HG02938 (cell line): ENCODE results near the gene MAP4K1.
"Not testable (repeated sequence)": the region's sequence is repeated elsewhere in the genome, so short reads cannot be mapped to it uniquely, and the experiment has no call there.

Experiments
- ATAC-seq: cut with Tn5 transposase; IDR thresholded peaks from one replicate; pipeline ENCODE4 v1.9.1; 2021; ENCODE audit warnings: mild to moderate bottlenecking, moderate library complexity; ENCODE audit not compliant: unreplicated experiment

Gene MAP4K1

GRCh38 chr19:38629568-38629967 lies 11.8 kb upstream of the MAP4K1 start:
- ATAC-seq, result no peak

- ATAC-seq, result no peak
These were observed 8.6 kb upstream of the MAP4K1 start for GRCh38 chr19:38626401-38626800.

DNA sequence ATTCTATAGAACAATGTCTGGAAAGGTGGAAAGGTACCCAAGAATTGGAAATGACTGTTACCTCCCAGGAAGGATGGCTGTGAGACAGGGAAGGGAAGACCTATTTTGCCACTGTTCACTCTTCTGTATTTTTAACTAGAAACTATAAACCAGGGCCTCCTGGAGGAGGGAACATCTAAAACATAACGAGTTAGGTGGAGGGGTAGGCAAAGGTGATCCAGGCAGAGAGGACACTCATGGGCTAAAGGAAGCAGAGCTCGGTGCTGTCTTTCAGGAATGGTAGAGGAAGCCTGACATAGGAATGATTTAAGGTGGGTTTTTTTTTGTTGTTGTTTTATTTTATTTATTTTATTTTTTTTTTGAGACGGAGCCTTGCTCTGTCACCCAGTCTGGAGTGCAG lies 7.1 kb upstream of the MAP4K1 start:
- no peak for ATAC-seq

- ATAC-seq, result no peak
These were observed 1.8 kb upstream of the MAP4K1 start for GRCh38 chr19:38619361-38620174.

DNA sequence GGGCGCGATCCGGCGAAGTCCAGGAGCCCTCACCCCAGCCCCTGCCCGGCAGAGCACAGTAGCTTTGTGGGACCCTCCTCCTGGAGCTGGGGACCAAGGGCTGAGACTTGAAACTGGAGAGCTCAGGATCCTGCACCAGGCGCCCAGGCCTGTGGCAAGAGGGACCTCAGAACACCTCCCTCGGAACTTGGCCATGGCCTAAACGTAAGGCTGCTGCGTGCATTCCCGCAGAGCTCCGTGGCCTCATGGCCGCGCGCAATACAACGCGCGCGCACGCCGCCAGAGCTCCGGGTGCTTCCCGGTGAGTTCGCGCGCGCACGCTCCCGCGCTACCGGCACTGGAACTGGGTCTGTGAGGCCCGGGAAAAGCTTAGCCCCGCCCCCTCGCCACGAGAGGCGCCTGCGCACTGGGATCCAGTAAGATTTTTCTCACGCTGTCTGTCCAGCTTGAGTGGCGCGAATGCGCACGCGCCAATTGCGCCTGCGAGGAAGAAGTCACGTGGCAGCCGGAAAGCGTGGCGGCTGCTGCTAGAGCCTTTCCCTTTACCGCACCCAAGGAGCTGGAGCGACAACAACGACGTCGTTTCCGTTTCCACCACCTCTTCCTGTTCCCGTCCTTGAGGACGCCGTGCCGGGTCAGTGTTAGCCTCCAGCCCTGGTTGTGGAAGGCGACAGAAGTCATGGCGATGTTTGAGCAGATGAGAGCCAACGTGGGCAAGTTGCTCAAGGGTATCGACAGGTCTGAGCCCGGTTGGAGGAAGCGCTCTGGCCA lies 1.0 kb upstream of the MAP4K1 start, which contains the start of gene EIF3K:
EIF3K (plus strand) TSS at position 599 of the 771 bp plus-strand sequence; CDS start at position 680, 81 bp downstream.
- ATAC-seq, result peak; percentile 69

- ATAC-seq, result no peak
These were observed 430 bp downstream of the MAP4K1 start for GRCh38 chr19:38617283-38617763.

DNA sequence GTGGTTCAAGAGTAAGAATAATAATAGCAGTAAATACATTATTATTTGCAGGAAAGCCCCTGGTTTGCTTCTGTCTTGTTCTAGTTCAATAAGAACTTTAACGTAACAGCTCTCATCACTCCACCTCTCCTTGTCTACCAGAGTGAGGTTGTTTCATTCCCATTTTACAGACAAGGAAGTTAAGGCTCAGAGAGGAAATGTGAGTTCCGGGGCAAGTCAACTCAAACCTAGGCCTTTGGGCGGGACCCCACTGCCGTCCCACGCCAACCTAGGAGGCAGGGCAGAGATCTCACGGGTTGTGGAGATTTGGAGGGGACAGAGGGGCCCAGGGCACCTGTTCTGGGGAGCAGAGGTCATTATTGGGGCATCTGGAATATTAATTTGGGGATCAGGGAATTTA lies 1.5 kb downstream of the MAP4K1 start:
- no peak for ATAC-seq

- no peak for ATAC-seq
These were observed 2.7 kb downstream of the MAP4K1 start for GRCh38 chr19:38615007-38615581.

DNA sequence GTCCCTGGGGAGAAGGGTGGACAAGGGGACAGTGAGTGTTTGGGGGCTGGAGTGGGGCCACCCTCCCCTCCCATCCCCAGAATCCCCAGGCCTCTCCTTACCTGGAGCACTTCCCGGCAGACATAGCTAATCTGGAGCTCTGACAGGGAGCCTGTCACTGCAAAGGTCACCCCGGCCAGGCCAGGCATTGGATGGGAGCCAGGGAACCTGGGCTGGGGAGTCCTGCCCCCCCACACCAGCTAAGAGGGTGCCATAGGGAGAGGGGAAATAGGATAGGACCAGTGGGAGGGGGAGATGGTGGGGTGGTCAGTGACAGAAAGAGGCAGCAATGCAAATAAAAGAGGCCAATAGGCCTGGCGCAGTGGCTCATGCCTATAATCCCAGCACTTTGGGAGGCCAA lies 3.5 kb downstream of the MAP4K1 start:
- ATAC-seq, result no peak

DNA sequence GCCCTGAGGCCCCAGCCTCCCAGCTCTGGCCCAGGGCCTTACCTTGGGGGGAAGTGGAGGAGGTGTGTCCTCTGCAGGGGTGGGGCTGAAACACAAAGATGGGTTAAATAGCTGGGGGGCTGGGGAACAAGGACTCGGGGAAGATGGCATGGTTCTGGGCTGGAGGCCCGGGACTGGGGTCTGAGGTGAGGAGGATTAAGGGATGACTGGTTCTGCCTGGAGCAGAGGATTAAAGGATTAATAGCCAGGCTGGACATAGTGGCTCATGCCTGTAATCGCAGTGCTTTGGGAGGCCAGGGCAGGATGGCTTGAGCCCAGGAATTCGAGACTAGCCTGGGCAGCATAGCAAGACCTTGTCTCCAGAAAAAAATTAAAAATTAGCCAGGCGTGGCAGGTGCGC lies 11.6 kb downstream of the MAP4K1 start:
- no peak for ATAC-seq

DNA sequence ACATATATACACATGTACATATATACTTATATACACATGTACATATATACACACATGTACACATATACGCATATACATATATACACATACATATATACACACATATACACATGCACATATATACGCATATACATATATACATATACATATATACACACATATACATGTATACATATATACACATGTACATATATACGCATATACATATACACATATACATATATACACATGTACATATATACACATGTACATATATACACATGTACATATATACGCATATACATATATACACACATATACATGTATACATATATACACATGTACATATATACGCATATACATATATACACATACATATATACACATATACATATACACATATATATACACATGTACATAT lies 14.9 kb downstream of the MAP4K1 start:
- ATAC-seq, result not testable (repeated sequence)

DNA sequence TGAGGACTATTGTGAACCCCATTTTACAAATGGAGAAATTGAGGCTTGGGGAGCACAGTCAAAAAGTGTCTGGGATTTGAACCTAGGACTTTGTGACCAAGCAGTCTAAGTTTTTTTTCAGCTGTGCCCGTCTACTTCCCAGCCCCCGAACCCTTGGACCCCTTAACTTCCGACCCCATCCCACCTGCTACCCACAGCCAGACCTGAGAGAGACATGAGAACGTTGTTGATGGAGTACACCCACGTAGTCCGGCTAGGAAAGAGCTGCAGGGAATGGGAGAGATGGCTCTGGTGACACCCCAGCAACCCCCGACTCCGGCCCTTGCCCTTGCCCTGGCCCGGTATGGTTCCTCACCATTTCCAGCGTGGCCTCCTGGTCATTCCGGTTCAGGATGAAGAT lies 18.0 kb downstream of the MAP4K1 start:
- no peak for ATAC-seq

- ATAC-seq, result no peak
These were observed 20.7 kb downstream of the MAP4K1 start for GRCh38 chr19:38597075-38597474.

- no peak for ATAC-seq
These were observed 21.4 kb downstream of the MAP4K1 start for GRCh38 chr19:38596057-38596981.

DNA sequence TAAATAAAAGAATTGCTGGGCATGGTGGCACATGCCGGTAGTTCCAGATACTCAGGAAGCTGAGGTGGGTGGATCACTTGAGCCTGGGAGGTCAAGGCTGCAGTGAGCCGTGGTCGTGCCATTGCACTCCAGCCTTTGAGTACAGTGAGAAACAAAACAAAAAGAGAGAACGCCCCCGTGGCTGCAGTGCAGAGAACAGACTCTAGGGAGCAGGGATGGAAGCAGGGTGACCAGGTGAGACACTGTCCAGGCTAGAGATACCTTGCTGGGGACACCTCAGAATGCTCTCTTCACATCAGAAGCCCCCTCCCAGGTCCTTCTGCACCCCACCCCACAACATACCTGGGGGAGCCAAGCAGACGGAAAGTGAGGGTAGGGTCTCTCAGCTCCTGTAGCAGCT lies 24.8 kb downstream of the MAP4K1 start:
- no peak for ATAC-seq

GRCh38 chr19:38588041-38588440 lies 29.7 kb downstream of the MAP4K1 start:
- ATAC-seq, result no peak

GRCh38 chr19:38587562-38587961 lies 30.2 kb downstream of the MAP4K1 start:
- ATAC-seq, result no peak

GRCh38 chr19:38583985-38584305 lies 33.8 kb downstream of the MAP4K1 start:
- no peak for ATAC-seq

GRCh38 chr19:38583219-38583984 lies 34.4 kb downstream of the MAP4K1 start:
- no peak for ATAC-seq

- no peak for ATAC-seq
These were observed 37.7 kb downstream of the MAP4K1 start for GRCh38 chr19:38580080-38580479.
